ENCODE results near the gene C1QL4. TPM values are rescaled to one million over a fixed set of nuclear protein-coding genes. Genes with fewer than 3 reads are reported as not detected.
"Not testable (repeated sequence)": the region's sequence is repeated elsewhere in the genome, so short reads cannot be mapped to it uniquely, and the experiment has no call there.

Gene C1QL4
- total RNA-seq, 3 donors from 2014 or later, result not detected

DNA sequence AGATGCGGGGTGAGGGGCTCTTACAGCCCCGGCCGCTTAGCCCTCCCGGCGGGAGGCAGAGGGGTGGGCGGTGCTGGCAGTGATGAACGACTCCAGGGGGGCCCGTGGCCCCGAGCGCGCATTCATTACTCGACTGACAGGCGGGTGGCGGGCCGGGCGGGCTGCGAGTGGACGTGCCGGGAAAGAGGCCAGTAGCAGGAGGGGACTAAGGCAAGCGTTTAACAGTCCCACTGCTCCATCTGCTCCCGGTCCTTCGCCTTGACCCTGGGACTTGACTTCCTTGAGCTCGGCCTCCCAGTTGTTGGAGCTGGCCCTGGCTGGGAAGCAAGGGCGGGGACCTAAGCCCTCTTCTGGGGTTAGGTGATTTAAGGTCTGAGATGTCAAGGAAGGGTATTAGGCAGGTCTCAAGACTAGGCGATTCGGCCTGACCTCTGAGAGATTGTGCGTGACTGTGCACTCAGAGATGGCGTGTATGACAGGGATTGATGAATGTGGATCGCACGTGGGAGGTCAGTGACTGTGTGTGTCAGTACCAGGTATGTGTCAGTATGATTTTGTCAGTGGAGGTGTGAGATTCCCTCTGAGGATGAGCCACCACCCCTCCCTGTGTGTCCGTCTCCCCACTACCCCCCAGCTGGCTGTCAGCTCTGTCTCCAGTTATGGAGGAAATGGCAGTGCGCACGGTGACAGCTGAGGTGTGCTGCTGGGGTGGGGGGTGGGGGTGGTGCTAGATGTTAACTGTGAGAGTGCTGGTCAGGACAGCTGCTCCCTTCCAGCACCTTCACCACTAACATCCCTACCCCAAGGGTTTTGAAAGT, 6.1 kb upstream of the C1QL4 start:
- peaks cover 62% of the 10 kb centered on the region for H3K27me3 Mint-ChIP-seq (ENCODE audit: low read depth)
- peaks cover 36% of the 10 kb centered on the region for H3K4me1 Mint-ChIP-seq (ENCODE audit: low read depth)
- no peaks in the 10 kb centered on the region for H3K36me3 Mint-ChIP-seq (ENCODE audit: insufficient read depth)
- peak; percentile 47 for DNase-seq
- H3K4me3 Mint-ChIP-seq, result peak overlapping the region; percentile 65
- H3K9me3 Mint-ChIP-seq, result no peaks in the 10 kb centered on the region
- ATAC-seq, result peak; percentile 72 to 80

DNA sequence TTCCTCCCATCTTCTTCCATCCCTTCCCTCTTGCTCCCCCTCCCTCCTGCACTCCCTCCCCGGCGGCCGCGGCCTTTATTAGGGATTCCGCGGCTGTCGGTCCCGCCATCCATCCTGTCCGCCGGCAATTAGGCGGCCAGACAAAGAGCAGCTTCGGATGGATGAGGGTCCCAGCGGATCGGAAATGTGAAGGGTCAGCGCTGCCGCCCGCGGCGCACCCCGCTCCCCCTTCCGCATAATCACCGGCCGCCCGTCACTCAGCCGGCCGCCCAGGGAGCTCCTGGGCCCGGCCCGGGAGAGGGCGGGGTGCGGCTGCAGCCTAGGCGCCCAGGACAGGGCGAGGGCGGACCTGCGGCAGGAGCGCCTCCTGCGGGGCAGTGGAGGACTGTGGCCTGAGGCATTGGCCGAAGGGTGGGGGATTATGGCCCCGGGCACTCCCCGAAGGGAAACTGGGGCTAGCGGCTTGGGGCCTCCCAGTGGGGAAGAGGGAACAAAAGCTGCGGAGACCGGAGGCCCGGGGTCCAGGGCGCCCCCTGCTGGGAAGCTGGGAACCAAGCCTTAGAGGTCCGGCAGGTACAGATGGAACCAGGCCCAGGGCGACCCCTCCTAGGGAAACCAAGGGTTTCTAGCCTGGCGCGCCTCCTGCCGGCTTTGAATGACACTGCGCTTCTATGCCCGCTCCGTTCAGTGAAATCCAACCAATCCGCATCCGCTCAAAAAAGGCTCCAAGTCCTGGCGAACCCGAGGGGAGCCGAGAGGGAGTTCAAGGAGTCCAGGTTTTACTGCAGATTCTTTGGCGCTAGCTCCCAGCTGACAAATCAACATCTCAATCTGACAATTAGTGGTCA, 5.3 kb upstream of the C1QL4 start:
- Mint-ChIP-seq H3K4me3 (peak overlapping the region; percentile 65), H3K27me3 (ENCODE audit: low read depth) (peaks cover 62% of the 10 kb centered on the region), H3K36me3 (ENCODE audit: insufficient read depth) (no peaks in the 10 kb centered on the region), H3K9me3 (no peaks in the 10 kb centered on the region), H3K4me1 (ENCODE audit: low read depth) (peaks cover 41% of the 10 kb centered on the region)
- ATAC-seq, result peak; percentile 66 to 69
- DNase-seq, result peak; percentile 67

GRCh38 chr12:49341777-49342065, 4.7 kb upstream of the C1QL4 start:
- no peaks in the 10 kb centered on the region for H3K9me3 Mint-ChIP-seq
- no peak for ATAC-seq
- peaks cover 38% of the 10 kb centered on the region for H3K4me1 Mint-ChIP-seq (ENCODE audit: low read depth)
- H3K4me3 Mint-ChIP-seq, result no peak overlapping the region
- H3K36me3 Mint-ChIP-seq (ENCODE audit: insufficient read depth), result no peaks in the 10 kb centered on the region
- peaks cover 61% of the 10 kb centered on the region for H3K27me3 Mint-ChIP-seq (ENCODE audit: low read depth)
- no peak for DNase-seq

GRCh38 chr12:49340971-49341776, 4.2 kb upstream of the C1QL4 start:
- Mint-ChIP-seq H3K4me1 (ENCODE audit: low read depth) (peaks cover 33% of the 10 kb centered on the region), H3K4me3 (no peak overlapping the region)

DNA sequence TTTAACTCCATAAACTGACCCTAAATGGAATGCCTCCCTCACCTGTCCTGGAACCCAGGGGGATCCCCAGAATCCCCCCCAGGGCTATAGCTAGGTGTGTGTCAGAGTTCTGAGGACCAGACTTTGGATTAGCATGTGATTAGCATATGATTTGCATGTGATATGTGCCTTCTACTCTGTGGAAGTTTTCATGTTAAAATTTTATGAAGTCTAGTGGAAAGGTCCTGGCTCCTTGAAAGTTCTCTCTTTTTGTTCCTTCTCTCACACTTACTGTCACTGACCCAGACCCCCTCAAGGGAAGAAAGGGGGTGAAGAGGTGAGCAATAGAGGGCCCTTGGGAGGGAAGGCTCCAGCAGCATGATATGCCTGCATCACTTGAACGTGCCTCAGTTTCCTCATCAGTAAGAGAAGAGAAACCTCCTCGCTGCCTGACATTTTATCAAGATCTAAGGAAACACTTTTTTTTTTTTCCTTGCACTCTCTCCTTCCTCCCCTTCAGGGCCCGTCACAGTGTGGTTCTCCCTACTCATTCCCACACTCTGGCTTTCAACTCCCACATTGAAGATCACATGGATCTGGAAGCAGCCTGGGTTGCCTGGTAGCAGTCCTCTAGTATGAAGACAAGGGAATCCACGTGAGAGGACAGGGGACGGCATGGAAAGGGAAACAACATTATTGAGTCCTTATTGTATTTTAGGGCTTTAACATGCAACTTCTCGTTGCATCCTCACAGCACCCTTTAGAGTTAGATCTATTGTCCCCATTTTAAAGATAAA, 3.3 kb upstream of the C1QL4 start:
- no peak for DNase-seq
- peaks cover 56% of the 10 kb centered on the region for H3K27me3 Mint-ChIP-seq (ENCODE audit: low read depth)
- no peaks in the 10 kb centered on the region for H3K9me3 Mint-ChIP-seq
- peaks cover 27% of the 10 kb centered on the region for H3K4me1 Mint-ChIP-seq (ENCODE audit: low read depth)
- no peak overlapping the region for H3K4me3 Mint-ChIP-seq
- no peak for ATAC-seq
- no peaks in the 10 kb centered on the region for H3K36me3 Mint-ChIP-seq (ENCODE audit: insufficient read depth)

More at GRCh38 chr12:49340971-49341776, 4.2 kb upstream of the C1QL4 start:
- DNase-seq (no peak), ATAC-seq (no peak)
- no peaks in the 10 kb centered on the region for H3K9me3 Mint-ChIP-seq
- H3K27me3 Mint-ChIP-seq (ENCODE audit: low read depth), result peaks cover 59% of the 10 kb centered on the region
- no peaks in the 10 kb centered on the region for H3K36me3 Mint-ChIP-seq (ENCODE audit: insufficient read depth)

DNA sequence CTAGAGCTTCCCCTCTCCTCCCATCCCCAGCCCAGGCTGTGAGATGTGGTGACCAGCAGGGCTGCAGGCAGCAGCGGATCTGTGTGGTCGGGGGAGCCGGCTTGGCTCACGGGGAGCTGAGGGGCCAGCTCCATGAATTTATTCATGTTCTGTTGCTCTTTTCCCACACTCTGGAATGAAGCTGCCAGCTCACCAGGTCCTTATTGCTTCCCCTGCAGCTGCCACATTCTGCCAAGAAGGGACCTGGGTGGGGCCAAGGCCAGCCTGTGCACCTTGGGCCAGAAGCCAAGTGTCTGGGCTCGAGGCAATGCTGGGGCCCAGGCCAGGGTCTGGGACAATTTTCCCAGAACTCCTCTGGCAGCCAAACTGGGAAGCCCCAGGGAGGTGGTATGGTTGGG, 2.5 kb upstream of the C1QL4 start:
- peaks cover 62% of the 10 kb centered on the region for H3K27me3 Mint-ChIP-seq (ENCODE audit: low read depth)
- ATAC-seq, result no peak
- H3K4me3 Mint-ChIP-seq, result no peak overlapping the region
- H3K9me3 Mint-ChIP-seq, result no peaks in the 10 kb centered on the region
- no peak for DNase-seq
- H3K4me1 Mint-ChIP-seq (ENCODE audit: low read depth), result peaks cover 30% of the 10 kb centered on the region
- H3K36me3 Mint-ChIP-seq (ENCODE audit: insufficient read depth), result no peaks in the 10 kb centered on the region

GRCh38 chr12:49338830-49339463, 2.0 kb upstream of the C1QL4 start:
- DNase-seq (no peak), ATAC-seq (no peak)
- Mint-ChIP-seq H3K9me3 (no peaks in the 10 kb centered on the region), H3K36me3 (ENCODE audit: insufficient read depth) (no peaks in the 10 kb centered on the region), H3K27me3 (ENCODE audit: low read depth) (peaks cover 62% of the 10 kb centered on the region), H3K4me1 (ENCODE audit: low read depth) (peaks cover 27% of the 10 kb centered on the region), H3K4me3 (no peak overlapping the region)

DNA sequence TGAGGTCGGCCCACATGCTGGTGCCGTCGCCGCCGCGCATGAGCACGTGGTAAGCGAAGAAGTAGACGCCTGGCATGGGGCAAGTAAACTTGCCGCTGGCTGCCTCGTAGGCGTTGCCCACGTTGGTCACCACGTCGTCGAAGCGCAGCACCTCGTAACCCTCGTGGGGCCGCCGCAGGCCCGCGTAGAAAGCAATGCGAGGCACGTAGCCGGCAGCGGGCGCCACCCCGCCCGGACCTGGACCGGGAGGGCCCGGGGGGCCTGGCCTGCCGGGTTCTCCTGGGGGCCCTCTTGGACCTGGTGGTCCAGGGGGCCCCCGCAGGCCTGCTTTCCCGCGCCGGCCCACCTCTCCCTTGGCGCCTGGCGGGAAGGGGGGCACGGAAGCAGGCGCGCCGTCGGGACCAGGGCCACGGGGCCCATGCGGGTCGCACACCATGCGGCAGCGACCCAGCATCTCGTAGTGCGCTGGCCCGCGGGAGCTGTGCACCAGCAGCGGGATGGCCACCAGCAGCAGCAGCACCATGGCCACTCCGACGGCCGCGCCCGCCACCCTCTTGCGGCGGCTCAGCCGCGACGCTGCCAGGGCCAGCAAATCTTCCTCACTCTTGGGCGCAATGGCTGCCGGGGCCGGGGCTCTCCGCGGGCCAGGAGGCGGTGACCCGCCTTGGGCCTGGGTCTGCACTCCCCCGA, 888 bp downstream of the C1QL4 start:
- H3K9me3 Mint-ChIP-seq, result no peaks in the 10 kb centered on the region
- H3K27me3 Mint-ChIP-seq (ENCODE audit: low read depth), result peaks cover 75% of the 10 kb centered on the region
- no peak overlapping the region for H3K4me3 Mint-ChIP-seq

GRCh38 chr12:49335118-49335954, 1.7 kb downstream of the C1QL4 start:
- no peak overlapping the region for H3K4me3 Mint-ChIP-seq
- H3K4me1 Mint-ChIP-seq (ENCODE audit: low read depth), result peaks cover 15% of the 10 kb centered on the region
- ATAC-seq (no peak), DNase-seq (no peak)
- H3K27me3 Mint-ChIP-seq (ENCODE audit: low read depth), result peaks cover 74% of the 10 kb centered on the region
- no peaks in the 10 kb centered on the region for H3K36me3 Mint-ChIP-seq (ENCODE audit: insufficient read depth)
- H3K9me3 Mint-ChIP-seq, result no peaks in the 10 kb centered on the region

More for the DNA sequence above, 888 bp downstream of the C1QL4 start:
- DNase-seq (no peak), ATAC-seq (no peak)
- no peaks in the 10 kb centered on the region for H3K36me3 Mint-ChIP-seq (ENCODE audit: insufficient read depth)
- H3K4me1 Mint-ChIP-seq (ENCODE audit: low read depth), result peaks cover 15% of the 10 kb centered on the region

- Mint-ChIP-seq H3K36me3 (ENCODE audit: insufficient read depth) (no peaks in the 10 kb centered on the region), H3K4me1 (ENCODE audit: low read depth) (peaks cover 15% of the 10 kb centered on the region), H3K9me3 (no peaks in the 10 kb centered on the region), H3K27me3 (ENCODE audit: low read depth) (peaks cover 69% of the 10 kb centered on the region), H3K4me3 (no peak overlapping the region)
- no peak for DNase-seq
- ATAC-seq, result no peak
Measured at GRCh38 chr12:49334681-49335080, 2.3 kb downstream of the C1QL4 start.

DNA sequence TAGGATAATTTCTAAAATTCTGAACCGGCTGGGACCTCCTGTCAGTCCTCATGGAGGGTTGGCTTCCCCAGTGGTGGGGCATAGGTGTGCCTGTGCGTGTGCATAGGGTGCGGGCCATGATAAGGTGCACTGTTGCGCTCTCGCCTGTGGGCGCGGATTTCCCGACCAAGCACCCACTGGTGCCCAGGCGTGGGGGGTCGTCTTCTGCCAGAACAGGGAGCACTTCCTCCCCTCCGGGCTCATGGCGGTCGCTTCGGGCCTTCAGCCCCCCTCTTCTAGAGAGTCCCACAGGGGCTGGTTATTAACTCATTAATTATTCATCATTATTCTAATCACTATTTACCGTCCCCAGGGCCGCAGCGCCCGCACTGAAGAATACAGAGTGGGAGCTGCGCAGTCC, 2.8 kb downstream of the C1QL4 start:
- Mint-ChIP-seq H3K4me1 (ENCODE audit: low read depth) (peaks cover 15% of the 10 kb centered on the region), H3K9me3 (no peaks in the 10 kb centered on the region), H3K27me3 (ENCODE audit: low read depth) (peaks cover 65% of the 10 kb centered on the region), H3K4me3 (no peak overlapping the region), H3K36me3 (ENCODE audit: insufficient read depth) (no peaks in the 10 kb centered on the region)
- DNase-seq (no peak), ATAC-seq (no peak)

DNA sequence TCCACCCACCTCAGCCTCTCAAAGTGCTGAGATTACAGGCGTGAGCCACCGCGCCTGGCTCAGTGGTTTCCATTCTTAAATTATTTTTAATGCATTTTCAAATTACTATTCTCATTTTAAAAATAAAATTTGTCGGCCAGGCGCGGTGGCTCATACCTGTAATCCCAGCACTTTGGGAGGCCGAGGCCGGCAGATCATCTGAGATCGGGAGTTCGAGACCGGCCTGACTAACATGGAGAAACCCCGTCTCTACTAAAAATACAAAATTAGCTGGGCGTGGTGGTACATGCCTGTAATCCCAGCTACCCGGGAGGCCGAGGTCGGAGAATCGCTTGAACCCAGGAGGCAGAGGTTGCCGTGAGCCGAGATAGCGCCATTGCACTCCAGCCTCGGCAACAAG, 3.2 kb downstream of the C1QL4 start:
- peaks cover 63% of the 10 kb centered on the region for H3K27me3 Mint-ChIP-seq (ENCODE audit: low read depth)
- H3K4me3 Mint-ChIP-seq, result not testable (repeated sequence)

More for the DNA sequence above, 3.2 kb downstream of the C1QL4 start:
- not testable (repeated sequence) for DNase-seq; H3K9me3 Mint-ChIP-seq; H3K36me3 Mint-ChIP-seq (ENCODE audit: insufficient read depth); ATAC-seq
- peaks cover 15% of the 10 kb centered on the region for H3K4me1 Mint-ChIP-seq (ENCODE audit: low read depth)

All from activated T-cell treated with anti-CD3 and anti-CD28 coated beads, Interleukin-2, amount 50 U/mL, for 4 hours (primary cell).